Measurements from ENCODE around the gene ZFP36L1.

ZFP36L1 gene

DNA sequence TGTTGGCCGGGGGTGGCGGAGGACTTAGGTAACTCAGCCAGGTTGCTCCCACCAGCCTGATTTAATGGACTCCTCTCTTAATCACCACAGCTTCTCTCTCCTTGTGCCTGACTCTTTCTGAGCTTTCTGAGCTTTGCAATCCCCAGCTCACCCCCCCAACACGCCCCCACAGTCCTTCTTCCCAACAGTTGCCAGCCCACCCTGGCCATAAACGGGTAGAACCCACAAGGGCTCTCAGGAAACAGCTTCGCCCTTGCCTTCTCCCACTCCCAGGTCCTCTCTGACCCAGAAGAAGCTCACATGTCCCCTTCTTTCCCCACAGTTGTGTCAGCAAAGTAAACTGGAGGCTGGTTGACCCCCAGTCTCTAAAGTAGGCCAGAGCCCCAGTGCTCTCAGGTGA is 32.9 kb downstream of the ZFP36L1 start:
- DNase-seq = no peak

DNA sequence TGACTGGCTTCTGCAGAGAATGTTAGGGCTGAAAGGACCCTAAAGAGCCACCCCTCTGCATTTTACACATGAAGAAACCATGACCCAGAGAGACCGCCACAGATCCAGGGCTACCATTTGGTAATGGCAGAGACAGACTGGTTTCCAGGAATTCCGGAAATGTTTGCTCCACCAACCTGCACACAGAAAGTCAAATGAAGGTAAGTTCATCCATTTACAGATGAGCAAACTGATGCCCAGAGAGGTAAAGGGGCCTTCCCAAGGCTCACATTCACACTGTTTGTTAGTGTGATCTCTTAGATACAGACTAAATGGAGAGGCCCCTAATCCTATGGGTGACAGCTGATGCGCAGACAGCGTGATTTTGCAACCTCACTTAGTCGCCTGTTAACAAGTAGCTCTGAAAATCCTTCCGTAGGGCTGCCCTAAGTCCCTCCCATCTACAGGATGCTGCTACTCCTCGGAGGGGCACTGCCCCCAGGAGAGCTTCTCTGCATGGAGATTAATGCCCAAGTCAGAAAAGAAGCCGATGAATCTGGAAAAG is 33.8 kb downstream of the ZFP36L1 start:
- DNase-seq = no peak

DNA sequence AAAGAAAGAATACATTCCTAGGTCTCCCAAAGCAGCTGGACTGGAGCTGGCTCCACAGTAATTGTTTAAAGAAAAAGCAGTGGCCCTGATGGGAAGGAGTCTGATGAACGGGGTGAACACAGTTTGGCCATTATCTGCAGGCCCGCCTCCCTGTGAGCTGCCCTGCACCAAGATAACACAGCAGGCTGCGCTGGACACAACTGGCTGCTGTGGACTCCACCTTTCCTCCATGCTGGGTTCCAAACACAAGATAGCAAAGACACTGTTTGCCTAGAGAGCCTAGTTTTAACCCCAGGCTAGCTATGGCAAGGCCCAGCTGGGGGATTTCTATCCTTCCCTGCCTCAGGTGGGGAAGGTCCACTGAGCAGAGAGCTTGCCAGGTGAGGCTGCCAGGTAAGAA is 34.6 kb downstream of the ZFP36L1 start:
- DNase-seq = no peak

DNA sequence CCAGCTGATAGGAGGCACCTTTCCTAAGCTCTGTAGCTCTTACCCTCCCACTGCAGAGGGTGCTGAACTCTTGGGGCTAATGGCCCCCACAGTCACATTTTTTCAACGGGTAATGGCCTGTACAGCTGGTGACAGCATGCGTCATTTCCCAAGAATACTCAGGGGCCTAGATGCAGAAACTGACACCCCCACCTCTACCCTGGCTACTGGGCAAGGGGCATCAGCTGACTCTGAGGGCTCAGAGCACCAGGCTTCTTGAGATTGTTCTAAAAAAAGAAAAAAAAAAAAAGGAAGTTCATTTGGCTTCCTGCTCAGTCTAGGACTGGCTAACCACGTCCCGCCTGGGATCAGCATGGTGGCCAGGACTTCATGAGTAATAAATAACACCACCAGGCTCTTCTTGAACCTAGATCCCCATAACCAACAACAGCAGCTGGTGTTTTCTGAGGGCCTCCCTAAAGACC is 35.2 kb downstream of the ZFP36L1 start:
- DNase-seq = peak; percentile 20

DNA sequence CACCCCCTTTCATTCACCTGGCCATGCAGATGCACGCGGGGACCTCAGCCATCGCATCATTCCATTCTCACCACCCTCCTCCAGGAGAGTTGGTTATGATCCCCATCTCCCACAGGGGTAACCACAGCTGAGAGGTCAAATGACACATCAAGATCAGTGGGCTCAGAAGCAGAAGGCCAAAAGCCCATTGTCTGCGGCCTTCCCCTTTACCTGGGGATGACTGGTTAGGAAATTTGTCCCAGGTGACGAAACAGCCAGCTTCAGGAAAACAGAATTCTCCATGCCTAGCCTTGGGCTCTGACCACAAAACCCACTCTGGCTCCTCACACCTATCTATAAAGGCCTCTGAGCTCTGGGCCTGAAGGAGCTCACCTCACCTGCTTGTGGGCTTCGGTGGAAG is 36.1 kb downstream of the ZFP36L1 start:
- no peak for DNase-seq

DNA sequence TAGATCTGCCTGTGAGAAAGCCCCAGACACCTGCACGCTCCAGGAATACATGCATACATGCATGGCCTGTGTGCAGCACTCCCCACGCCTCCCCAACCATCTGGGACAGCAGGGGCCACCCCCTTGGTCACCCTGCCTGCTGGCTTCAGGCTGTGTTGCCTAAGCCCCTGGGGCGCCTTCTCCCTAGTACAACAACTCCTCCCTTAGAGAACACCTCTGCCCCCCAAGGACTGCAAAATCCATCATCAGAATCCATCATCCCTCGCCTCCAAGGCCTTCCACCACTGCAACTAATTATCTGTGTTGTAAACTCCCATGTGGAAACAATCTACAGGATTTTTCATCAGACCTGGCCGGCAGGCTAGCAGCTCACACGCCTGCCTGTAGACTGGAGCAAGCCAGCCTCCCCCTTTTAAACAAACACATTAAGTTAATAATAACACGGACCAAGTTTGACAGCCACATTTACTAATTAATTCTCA is 36.8 kb downstream of the ZFP36L1 start:
- DNase-seq = no peak

DNA sequence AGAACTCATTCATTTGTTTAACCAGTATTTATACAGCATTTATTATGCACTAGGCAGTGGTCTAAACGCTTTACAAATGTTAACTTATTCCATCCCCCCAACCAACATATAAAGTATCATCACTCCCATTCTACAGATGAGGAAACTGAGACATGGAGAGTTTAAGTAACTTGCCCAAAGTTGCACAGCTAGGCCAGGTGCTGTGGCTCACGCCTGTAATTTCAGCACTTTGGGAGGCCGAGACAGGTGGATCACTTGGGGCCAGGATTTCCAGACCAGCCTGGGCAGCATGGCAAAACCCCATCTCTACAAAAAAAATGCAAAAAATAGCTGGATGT is 37.9 kb downstream of the ZFP36L1 start:
- DNase-seq = no peak

DNA sequence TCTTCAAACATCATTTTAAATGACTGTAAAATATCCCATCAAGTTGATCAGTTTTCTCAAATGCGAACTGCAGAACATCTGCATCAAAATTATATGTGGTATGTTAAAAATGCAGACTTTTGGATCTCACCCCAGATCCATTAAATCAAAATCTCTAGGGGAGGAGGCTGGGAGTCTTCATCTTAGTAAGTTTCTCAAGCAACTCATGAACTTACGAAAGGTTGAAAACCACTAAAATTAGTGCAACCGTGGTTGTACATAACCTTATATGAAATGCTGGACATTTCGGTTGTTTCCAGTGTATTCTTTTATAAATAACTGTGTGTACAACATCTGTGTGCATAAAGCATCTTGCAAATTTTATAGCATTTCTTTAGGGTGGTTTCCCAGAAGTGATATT is 39.2 kb downstream of the ZFP36L1 start:
- no peak for DNase-seq

DNA sequence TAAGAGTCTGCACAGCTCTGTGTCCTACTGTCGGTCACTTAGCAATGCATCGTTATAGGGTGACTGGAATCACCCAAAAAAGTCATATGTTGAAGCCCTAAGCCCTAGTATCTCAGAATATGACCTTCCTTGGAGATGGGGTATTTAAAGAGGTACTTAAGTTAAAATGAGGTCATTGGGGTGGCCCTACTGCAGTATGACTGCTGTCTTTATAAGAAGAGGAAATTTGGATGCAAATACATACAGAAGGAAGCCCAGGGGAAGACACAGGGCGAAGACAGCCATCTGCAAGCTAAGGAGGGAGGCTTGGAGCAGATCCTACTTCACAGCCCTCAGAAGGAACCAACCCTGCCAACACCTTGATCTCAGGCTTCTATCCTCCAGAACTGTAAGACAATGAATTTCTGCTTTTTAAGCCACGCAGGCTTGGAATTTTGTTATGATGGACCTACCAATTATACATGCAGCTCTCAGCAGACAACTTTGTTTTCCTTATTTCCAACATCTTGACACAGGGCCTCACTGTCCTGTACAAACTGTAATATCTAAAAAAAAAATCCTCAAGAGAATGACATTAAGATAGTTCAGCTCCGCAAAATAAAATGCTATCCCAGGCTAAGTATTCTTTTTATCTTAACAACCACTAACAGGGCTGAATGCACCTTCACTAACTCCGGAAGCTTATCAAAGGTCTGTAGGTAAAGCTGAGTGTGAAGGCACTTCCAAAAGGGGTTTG is 40.4 kb downstream of the ZFP36L1 start:
- no peak for DNase-seq

DNA sequence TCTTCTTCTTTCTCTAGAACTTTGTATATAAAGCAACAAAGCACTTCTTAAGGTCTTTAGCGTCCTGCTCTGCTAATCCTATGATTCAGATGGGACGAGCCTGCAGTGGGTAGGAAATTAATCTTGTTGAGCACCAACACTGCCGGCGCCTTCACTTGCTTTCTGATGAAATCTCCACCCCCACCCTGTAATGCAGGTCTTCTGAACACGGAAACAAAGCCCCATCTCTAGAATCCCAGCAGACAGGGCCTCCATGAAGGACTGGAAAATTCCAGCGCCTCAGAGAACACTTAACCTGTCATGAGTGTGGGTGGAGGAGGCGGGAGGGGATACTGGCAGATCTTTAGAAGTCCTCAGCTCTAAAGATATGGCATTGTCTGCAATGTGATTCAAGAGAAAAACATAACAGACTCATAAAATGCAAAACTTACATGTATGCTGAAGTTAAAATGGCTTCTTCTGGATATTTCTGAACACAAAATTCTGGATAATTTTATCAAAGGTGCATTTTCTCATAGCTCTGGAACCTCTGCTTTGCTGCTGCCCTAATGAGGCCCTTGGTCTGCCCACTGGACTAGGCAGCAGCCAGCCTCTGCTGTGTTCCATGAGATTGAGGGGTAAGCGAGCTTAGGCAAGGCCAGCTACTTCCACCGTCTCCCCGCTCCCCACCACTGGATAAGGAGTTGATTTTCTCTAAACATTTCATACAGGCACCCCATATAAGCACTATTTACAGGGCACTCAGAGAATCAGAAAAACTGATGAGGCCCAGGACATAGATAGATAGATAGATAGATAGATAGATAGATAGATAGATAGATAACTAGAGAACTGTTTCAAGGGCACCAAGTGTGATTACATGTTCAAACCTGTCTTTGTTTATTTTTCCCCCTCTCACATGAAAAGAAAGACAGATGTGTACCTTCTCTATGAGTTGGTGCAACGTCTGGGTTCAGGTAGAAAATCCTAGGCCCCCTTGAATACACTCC is 43.1 kb downstream of the ZFP36L1 start:
- no peak for DNase-seq

DNA sequence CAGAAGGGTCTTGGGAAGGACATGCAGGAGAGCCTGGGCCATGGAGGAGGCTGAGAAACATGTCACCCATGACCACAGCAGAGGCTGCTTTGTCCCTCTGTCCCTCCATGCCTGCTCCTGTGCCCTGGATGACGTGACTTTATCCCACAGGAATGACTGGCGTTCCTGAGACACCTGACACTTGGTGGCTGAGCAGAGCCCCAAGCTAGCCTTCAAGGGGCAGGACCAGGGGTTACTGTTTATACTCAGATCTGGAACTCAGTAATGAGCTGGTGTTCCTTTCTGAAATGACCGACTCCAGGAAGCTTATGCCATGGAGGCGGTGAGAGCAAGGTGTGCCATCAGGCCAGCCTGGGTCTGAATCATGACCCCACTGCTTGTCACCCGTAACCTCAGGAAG is 44.2 kb downstream of the ZFP36L1 start:
- DNase-seq = no peak

DNA sequence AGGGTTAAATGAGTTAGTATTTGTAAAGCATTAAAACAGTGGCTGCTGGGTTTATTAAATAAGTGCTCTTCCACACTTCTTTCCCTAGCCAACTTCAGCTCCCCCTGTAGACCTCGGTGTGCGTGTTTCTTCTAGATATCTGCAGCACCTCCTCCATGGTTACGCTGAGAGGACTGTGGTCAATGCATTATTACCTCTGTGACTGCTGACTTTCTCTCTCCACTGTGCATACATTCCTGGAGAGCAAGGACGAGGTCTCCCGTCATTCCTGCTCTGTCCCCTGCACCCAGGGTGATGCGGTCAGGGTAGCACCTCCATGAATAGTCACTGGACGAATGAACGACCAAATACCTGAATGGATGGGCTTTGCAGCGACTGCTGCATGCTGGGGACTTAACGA is 44.6 kb downstream of the ZFP36L1 start:
- DNase-seq = no peak

DNA sequence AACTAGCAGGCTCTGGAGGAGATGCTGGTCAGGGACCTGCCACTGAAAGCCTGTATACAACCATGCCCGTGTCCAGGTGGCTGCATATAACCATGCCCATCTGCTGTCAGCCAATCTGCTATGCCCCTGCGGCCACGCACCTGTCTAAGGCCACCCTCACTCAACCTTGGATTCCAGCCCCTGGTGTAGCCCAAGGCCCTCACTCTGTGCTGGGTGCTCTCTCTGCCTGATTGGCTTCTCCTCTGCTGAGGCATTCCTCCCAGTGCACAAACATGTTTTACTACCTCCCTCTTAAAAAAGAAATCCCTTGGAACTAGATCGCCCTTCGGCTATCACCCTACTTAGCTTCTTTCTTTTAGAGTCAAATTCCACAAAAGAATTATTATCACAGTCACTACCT is 45.5 kb downstream of the ZFP36L1 start:
- no peak for DNase-seq

DNA sequence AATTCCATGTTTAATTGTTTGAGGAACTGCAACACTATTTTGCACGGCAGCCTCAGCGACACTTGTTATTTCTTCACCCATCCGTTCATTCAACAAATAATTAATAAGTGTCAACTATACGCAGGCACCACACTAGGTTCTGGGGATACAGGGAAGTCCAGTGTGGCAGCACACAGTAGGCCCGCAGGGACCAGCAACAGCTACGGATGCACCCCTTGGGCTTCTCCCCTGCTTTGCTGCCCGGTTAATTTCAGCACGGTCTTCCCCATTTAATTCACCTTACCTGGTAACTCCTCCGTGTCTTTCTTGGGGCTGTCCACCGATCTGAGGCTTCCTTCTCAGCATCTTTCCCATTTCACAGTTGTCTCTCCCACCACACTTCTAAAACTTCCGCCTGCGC is 48.3 kb downstream of the ZFP36L1 start:
- DNase-seq = no peak

DNA sequence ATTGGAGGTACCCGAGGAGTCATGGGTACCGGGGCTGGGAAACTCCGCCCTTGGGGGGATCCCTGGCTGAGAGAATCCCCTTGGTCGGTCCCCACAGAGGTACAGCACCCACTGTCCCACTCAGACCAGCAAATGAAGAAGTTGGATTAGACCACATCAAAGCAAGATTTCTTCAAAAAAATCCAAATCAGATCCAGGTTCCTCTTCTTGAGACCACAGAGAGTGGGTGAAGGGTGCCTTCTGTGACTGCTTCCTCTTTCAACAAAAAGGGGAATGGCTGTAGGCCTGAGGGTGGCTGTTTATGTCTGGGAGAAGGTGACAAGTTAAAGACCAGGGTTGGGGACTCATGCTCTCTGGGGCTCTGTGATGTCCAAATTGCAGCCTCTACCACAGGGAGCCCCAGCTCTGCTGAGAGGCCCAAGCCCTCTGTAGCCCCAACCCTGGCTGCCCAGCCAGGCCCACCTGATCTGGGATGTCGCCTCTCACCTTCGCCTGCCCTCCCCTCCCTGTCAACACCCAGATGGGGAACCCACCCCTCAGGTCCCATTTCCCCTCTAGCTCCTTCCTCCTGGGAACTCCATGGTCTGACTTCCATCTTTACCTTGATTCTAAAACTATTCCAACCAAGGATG is 50.9 kb downstream of the ZFP36L1 start:
- DNase-seq = peak; percentile 36

DNA sequence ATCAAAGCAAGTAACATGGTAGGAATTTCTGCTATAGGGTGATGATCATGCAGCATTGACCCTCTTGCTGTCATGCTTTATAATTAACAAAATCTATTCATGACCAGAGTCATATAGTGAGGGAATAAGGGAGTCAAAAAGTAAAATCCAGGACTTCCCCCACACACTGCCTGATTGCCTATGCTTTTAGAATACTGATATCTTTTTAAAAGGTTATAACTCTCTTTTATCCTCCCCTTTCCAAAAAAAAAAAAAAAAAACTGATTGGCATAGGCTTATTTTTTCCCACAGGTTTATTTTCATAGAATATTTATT is 51.4 kb downstream of the ZFP36L1 start:
- DNase-seq = no peak

DNA sequence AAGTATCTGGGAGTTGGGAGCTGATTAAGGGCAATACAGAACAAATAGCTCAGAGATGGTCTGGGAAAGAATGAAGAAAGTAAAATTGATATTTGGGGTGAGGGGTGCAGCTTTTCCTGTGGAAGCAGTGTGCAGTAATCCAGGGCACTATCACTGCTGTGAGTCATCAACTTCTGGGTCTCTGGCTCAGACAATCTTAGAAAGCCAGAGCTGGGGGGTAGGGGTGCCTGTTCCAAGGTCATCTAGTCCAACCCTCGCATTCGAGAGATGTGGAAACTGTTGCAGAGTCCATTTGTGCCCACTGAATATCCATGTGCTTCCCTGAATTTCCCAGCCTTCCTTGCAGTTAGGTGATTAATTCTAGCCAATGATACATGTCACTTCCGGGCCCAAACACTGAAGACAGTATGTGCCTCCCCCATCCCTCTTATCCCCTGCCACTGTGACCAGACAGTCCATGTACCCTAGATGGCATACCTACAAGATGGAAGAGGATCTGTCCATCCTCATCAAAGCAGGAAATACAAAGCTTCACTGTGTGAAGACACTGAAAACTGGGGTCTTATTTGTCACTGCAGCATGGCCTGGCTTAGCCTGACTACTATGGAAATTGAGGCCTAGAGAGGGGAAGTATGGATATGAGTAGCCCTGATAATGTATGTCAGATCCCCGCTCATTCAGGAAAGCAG is 51.9 kb downstream of the ZFP36L1 start:
- no peak for DNase-seq

DNA sequence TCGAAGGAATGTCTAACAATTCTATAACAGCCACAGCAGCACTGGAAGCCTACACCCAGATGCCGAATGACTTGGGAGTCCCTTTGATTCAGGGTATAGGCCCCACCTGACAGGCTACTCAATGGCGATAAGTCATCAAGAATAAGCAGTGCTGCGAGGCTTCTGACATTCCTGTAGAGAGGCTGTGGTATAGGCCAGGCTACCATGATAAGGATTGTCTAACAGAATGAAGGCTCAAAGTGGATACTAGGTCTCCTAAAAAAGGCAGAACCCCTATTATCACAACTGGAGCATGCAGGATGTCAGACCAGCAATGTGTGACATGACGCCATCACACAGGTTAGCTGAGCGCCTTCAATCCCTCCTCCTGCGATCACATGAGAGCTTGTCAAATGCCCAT is 53.2 kb downstream of the ZFP36L1 start:
- DNase-seq = no peak

DNA sequence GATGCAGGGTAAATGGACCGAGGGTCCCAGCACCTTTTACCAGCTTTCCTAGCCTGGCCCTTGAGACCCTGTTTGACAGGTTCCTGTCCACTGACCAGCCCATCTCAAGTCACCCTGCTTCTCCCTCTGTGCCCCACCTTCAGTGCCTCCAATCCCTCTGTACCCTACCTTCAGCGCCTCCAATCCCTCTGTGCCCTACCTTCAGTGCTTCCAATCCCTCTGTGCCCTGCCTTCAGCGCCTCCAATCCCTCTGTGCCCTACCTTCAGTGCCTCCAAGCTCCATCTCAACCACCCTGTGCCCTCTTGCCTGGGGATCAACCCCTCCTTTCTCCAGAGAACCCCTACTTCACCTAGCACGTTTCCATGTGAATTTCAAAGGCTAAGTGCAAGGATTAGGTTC is 54.3 kb downstream of the ZFP36L1 start:
- DNase-seq = no peak
